Neutrophil (primary cell): ENCODE data around the gene HERC6.

ENCODE experiments used
- H3K27ac ChIP-seq: fragments of 200-600 bp; sonication (generic); 2 replicates; pipeline ENCODE4 v1.5.1; 2016; ENCODE audit warnings: mild to moderate bottlenecking, moderate library complexity
- H3K27me3 ChIP-seq: fragments of 200-600 bp; sonication (generic); 2 replicates; pipeline ENCODE4 v1.6.0; 2016; ENCODE audit warnings: mild to moderate bottlenecking
- H3K36me3 ChIP-seq: fragments of 200-600 bp; sonication (generic); 2 replicates; pipeline ENCODE4 v1.5.1; 2017
- H3K4me1 ChIP-seq, 2 experiments: fragments of 200-600 bp in 1 of 2; sonication (generic) in 1 of 2; 1 replicate in 1 of 2; 2 replicates in 1 of 2; pipeline versions ENCODE4 v1.5.1 to v1.6.1; 2013 to 2016; ENCODE audit warnings: low read depth in 1 of 2, low read length in 1 of 2, mild to moderate bottlenecking in 1 of 2, moderate library complexity in 1 of 2; ENCODE audit not compliant: control insufficient read depth in 1 of 2, insufficient read depth in 1 of 2
- H3K4me3 ChIP-seq, 2 experiments: fragments of 200-600 bp in 1 of 2; sonication (generic) in 1 of 2; 1 replicate in 1 of 2; 2 replicates in 1 of 2; pipeline ENCODE4 v1.5.1; 2013 to 2016; ENCODE audit warnings: low read depth in 1 of 2, low read length in 1 of 2, mild to moderate bottlenecking in 1 of 2, moderate library complexity in 1 of 2
- H3K9me3 ChIP-seq: fragments of 200-600 bp; sonication (generic); 2 replicates; pipeline ENCODE4 v1.5.1; 2016
- CTCF ChIP-seq: fragments of 200-600 bp; sonication (generic); IDR thresholded peaks from 2 replicates; pipeline ENCODE4 v1.5.1; 2016; ENCODE audit warnings: antibody characterized with exemption

Gene HERC6

GRCh38 chr4:88415982-88416381 lies 37.3 kb downstream of the HERC6 start:
- no peak for TF ChIP-seq CTCF
- H3K4me1 ChIP-seq = no peaks in the 10 kb centered on the region
- no peaks in the 10 kb centered on the region for H3K9me3 ChIP-seq
- no peak overlapping the region for H3K27ac ChIP-seq
- no peaks in the 10 kb centered on the region for H3K27me3 ChIP-seq
- no peaks in the 10 kb centered on the region for H3K36me3 ChIP-seq
- H3K4me3 ChIP-seq = no peak overlapping the region

GRCh38 chr4:88418411-88418810 lies 39.8 kb downstream of the HERC6 start:
- no peaks in the 10 kb centered on the region for H3K36me3 ChIP-seq
- no peaks in the 10 kb centered on the region for H3K4me1 ChIP-seq
- H3K4me3 ChIP-seq = no peak overlapping the region
- no peaks in the 10 kb centered on the region for H3K9me3 ChIP-seq
- H3K27ac ChIP-seq = no peak overlapping the region
- no peaks in the 10 kb centered on the region for H3K27me3 ChIP-seq
- TF ChIP-seq CTCF = no peak

- Histone ChIP-seq H3K27me3 (no peaks in the 10 kb centered on the region), H3K36me3 (no peaks in the 10 kb centered on the region), H3K4me3 (no peak overlapping the region), H3K27ac (no peak overlapping the region), H3K9me3 (no peaks in the 10 kb centered on the region), H3K4me1 (no peaks in the 10 kb centered on the region)
- TF ChIP-seq CTCF = no peak
Measured at GRCh38 chr4:88419874-88420273, 41.2 kb downstream of the HERC6 start.

- no peaks in the 10 kb centered on the region for H3K27me3 ChIP-seq
- no peak for TF ChIP-seq CTCF
- no peaks in the 10 kb centered on the region for H3K4me1 ChIP-seq
- H3K36me3 ChIP-seq = no peaks in the 10 kb centered on the region
- no peaks in the 10 kb centered on the region for H3K9me3 ChIP-seq
- H3K4me3 ChIP-seq = no peak overlapping the region
- H3K27ac ChIP-seq = no peak overlapping the region
Measured at GRCh38 chr4:88420844-88421243, 42.2 kb downstream of the HERC6 start.

GRCh38 chr4:88422403-88422802 lies 43.8 kb downstream of the HERC6 start:
- no peak overlapping the region for H3K4me3 ChIP-seq
- TF ChIP-seq CTCF = no peak
- H3K9me3 ChIP-seq = no peaks in the 10 kb centered on the region
- no peaks in the 10 kb centered on the region for H3K27me3 ChIP-seq
- H3K4me1 ChIP-seq = no peaks in the 10 kb centered on the region
- no peak overlapping the region for H3K27ac ChIP-seq
- no peaks in the 10 kb centered on the region for H3K36me3 ChIP-seq

GRCh38 chr4:88429401-88429800 lies 50.7 kb downstream of the HERC6 start:
- H3K4me1 ChIP-seq = no peaks in the 10 kb centered on the region
- no peaks in the 10 kb centered on the region for H3K36me3 ChIP-seq
- H3K27ac ChIP-seq = no peak overlapping the region
- no peak for TF ChIP-seq CTCF
- no peaks in the 10 kb centered on the region for H3K27me3 ChIP-seq
- no peak overlapping the region for H3K4me3 ChIP-seq
- no peaks in the 10 kb centered on the region for H3K9me3 ChIP-seq
